Measurements from ENCODE around the gene VDAC2.

VDAC2 gene

DNA sequence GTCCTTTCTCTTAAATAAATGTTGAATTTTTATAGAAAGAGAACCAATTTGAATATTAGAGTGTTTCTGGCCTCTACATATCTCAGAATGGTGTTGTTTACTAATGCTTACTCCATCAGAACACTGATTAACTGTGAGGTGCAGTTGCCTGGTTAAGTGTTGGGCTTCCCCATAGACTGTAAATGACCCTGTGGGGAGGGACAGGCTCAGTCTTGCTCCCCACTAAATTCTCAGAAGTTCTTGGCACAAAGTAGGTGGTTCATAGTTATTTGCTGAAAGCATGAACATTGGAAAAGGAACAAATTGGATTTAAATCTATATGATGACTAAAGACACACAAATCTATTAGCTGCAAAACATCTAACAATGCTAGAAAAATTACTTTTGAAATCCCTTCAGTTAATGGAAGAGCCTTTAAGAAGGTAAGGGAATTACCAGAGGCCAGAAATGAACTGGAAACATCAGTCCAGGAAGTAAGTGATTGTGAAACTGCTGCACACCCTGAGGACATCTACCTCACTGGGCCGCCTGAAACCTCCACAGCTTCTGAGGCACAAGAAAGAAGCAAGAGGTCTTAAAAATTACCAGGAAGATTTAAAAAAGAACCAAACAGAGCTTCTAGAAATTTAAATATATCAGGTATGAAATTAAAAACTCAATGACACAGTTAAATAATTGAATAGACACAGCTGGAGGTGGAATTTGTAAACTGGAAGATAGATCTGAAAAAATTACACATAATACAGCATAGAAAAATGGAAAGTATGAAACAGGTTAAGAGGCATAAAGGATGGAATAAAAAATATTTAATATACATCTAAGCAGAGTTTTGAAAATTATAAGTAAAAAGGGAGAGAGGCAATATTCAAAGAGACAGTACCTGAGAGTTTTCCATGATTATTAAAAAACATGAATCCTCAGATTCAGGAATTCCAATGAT lies 43.0 kb downstream of the VDAC2 start:
- DNase-seq (ENCODE audit: low read depth in 2 of 2), result no peak

DNA sequence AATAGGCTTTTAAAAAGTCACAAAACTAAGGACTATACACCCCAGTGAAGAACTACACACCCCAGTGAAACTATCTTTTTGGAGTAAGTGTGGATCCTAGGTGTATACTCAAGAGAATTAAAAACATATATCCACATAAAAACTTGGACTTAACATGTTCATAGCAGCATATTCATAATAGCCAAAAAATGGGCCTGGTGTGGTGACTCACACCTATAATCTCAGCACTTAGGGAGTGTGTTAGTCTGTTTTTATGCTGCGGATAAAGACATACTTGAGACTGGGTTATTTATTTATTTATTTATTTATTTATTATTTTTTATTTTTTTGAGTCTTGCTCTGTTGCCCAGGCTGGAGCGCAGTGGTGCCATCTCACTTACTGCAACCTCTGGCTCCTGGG lies 44.1 kb downstream of the VDAC2 start:
- DNase-seq (ENCODE audit: low read depth in 2 of 2), result no peak

DNA sequence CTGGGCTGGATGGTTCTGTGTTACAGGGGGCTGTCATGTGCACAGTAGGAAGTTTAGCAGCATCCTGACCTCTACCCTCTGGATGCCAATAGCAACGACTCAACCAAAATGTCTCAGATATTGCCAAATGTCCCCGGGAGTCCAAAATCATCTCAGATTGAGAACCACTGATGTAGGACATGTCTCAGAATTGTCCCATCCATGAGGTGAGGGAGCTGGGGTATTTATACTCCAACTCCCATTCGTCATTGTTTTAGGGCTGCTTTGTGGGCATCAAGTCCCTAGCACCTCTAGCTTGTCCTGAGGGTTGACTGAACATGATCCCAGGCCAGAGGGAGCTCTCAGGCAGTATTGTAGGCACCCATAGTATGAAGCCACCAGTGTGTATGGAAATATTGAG lies 50.4 kb downstream of the VDAC2 start:
- no peak for DNase-seq (ENCODE audit: low read depth in 2 of 2)

DNA sequence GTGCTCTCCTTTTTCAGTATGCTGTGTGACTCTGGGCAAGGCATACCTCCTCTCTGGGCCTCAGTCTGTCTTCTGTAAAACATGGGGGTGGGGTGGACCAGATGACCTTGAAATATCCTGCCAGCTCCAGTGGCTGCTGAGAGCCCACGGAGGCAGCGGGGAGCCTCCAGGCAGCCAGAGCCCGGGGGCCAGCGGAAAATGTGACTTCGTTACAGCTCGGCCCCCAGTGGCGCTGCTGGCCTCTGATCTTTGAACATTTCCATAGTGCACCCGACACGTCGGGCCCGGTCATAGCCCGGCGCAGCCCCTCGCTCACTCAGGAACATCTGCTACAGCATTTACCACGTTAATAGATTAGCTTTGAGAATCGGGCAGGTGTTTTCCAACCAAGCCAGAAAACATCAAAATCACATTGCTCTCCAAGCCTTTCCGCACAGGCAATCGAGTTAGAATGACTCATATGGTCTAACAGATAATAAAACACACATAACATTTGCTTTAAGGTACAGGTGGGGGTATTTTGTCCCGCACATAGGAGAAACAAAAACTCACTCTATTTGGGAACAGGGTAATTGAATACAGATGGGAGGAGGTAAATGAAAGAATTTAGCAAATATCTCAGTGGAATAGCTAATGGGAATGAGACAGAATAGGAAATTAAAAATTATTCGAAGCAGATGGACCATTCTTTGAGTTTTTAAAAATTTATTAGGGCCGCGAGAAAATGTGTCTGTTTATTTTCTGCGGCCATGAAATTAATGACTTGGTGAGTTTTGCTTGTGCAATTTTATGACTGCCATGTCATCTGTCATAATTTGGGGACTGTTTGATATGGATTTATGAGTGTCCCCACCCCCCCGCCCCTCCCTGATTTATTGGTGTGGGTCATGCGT lies 51.5 kb downstream of the VDAC2 start:
- DNase-seq (ENCODE audit: low read depth in 2 of 2), result no peak

DNA sequence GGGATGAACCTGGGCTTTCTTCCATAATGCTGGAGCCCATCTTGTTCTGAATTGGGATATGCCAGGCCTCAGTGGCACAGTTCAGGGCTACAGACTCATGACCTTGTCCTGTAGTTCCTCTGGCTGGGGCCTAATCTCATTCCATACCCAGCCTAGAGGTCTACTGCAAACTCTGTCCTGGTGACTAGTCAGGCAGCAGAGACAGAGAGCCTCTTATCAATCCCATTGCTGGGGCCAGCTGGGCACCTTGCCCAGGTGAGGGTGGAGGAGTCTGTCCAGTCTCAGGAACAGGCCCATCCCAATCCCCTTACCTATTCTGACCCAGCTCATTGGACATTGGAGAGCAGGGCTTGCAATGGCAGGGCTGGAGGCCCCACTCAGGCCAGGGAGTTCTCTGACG lies 53.2 kb downstream of the VDAC2 start:
- no peak for DNase-seq (ENCODE audit: low read depth in 2 of 2)

DNA sequence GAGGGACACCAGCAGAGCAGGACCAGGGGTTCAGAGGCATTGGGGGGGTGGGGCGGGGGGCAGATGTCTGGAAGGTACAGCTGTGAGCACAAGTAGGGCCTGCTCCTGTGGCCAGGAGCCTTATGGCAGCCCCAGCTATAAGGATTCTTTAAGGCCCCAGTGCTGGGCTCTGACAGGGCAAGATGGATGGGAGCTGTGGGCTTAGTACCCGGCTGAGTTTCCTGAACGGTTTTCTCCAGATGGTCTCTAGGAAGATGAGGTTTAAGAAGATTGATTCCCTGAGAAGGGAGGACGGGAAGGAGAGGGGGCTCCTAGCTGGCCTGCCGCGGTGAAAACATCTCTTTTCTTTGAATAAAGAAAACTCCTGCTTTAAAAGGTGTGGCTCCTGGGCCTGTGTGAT lies 55.3 kb downstream of the VDAC2 start:
- DNase-seq (ENCODE audit: low read depth in 2 of 2), result no peak

DNA sequence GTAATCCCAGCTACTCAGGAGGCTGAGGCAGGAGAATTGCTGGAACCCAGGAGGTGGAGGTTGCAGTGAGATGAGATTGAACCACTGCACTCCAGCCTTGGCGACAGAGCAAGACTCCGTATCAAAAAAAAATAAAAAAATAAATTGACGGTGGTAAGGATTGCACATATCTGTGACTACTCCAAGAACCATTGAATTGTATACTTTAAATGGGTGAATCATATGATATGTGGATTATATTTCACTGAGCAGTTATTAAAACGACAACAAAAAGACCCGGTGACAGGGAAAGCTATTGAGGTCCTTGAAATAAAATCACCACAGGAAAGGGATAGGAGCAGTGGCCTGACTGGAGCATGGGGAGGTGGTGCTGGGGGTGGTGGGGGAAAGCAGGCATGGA lies 56.3 kb downstream of the VDAC2 start:
- no peak for DNase-seq (ENCODE audit: low read depth in 2 of 2)

DNA sequence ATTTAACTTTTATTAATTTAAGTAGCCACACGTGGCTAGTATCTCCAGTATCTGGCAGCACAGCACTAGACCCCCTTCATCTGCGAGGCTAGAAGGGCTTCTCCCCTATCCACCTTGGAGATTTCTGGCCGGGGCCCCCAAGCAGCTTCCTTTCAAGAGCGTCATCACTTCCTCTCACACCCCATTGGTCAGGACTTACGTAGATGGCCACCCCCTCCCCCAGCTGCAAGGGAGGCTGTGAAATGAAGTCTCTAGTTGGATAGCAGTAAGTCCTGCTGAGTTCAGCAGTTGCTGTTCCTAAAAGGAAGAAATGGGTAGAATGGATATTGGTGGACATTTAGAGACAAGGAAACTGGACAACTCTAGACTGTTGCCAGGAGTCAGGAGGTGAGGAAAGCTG lies 59.0 kb downstream of the VDAC2 start:
- DNase-seq (ENCODE audit: low read depth in 2 of 2), result no peak

DNA sequence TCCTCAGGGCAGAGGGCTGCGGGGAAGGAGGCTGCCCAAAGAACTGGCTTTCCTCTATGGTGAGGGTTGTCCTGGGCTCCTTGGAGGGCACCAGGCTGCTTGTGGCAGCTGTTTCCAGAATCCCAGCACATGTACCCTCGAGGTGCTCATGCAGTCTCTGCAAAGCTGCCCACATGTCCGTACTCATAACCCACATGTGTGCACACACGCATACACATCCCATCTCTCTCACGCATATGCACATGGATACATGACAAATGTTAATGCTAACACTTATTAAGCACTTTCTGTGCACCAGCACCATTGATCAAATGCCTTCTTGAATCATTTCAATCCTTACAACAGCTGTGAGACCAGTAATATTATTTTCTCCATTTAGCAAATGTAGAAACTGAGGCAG lies 61.5 kb downstream of the VDAC2 start:
- no peak for DNase-seq (ENCODE audit: low read depth in 2 of 2)

DNA sequence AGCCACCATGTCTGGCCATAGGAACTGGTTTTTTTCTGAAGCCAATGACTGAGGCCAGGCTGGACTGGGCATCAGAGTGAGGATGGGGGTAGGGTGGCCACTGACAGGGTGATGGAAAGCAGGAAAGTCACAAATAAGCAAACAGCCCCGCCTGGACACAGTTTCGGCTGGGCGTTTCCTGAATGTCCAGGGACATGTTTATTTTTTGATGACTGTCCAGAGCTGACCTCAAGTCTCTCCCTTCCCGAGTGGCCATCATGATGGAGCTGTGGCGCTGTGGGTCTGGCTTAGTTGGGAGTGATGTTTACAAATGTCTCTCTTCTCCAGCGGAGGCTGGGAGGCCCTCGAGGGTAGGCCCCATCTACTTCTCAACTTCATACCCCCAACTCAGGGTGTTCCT lies 62.3 kb downstream of the VDAC2 start:
- DNase-seq (ENCODE audit: low read depth in 2 of 2), result no peak

DNA sequence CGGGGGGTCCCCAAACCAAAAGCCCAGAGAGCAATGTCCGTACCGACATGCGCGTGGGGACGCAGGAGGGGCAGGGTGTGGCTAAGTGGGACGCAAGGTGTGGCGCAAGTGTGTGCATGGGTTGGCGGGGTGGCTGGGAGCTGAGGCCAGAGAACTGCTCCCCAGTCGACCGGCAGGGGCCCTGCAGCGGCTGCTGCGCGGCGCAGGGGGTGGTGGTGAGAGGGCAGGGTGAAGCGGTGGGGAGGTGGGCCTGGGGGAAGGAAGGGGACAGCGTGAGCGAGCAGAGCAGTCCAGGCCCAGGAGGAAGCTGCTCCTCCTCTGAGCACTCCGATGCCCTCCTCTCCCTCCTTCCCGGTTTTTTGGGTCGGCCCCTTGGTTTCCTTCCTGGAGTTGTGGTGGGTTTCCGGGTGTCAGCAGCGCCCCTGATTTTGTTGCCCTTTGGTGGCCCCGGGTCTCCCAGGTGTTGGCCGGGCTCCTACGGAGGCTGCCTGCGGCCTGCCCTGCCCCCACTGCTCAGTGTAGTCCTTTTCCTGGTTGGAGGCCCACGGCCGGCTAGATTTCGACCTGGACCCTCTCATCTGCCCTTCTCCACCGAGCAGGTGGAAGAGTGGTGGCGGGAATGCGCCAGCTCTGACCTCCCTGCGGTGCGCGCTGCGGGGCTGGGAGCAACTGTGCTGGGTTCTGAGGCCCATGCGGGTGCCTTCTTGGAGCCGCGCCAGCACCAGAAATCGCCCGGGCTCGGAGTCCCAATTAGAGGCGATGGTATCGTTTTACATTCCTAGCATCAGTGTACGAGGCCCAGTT lies 65.7 kb downstream of the VDAC2 start:
- no peak for DNase-seq (ENCODE audit: low read depth in 2 of 2)

DNA sequence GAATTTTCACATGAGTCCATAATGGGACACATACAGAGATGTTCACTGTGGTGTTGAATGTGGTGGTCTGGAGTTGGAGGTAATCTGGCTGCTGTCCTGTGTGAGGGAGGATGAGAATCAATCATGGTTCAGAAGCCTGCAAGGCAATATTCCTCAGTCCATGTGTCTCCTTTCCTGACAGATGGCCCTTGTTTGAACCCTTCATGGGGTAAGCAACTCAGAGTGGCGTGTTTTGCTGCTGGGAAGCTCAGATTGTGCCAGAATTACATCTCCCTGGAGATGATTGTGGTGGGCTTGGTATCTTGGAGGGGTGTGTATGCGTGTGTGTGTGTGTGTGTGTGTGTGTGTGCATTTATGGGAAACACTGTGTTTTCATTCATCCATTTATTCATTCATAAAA lies 69.6 kb downstream of the VDAC2 start:
- DNase-seq (ENCODE audit: low read depth in 2 of 2), result no peak
